ENCODE results near the gene PSMA6.
"Not testable (repeated sequence)": the region's sequence is repeated elsewhere in the genome, so short reads cannot be mapped to it uniquely, and the experiment has no call there.

PSMA6 gene

DNA sequence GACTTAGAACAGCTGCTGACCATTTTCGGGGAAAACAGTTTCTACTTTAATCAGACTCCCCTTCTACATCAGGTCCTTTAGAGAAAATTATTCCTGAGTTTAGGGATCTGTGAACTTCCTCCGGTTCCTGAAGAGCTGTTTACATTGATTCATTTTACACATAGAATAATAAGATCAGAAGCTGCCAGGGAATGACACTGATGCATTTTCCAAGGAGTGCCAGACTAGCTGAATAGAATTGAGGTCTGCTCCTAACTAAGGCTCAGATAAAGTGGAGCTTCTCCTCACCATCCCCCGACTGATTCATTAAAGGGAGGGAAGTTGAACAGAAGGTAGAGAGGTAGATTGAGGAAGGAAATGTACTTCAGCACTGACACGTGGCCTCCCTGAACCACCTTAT, 41.9 kb upstream of the PSMA6 start:
- POLR2A ChIA-PET, result no interaction called here
- no peaks in the 10 kb centered on the region for H3K36me3 ChIP-seq (ENCODE audit: control insufficient read depth in 2 of 2, insufficient read depth in 1 of 2, low read length in 2 of 2)
- CTCF ChIA-PET, result interaction anchor here (0.6 to 1.2 kb wide), 2 partner anchors 42 to 109 kb away, joined by 3 to 4 read pairs; partner anchors contain the start of gene PSMA6
- no peak overlapping the region for H3K27ac ChIP-seq (ENCODE audit: extremely low read depth, low read depth, low read length)
- H3K4me1 ChIP-seq (ENCODE audit: control insufficient read depth, insufficient read depth, low read length), result no peaks in the 10 kb centered on the region
- H3K4me3 ChIP-seq (ENCODE audit: low read depth, low read length), result no peak overlapping the region
- TF ChIP-seq YY1 (tag by site-specific recombination; IDR thresholded peaks at IDR 0.05), result no peak
- TF ChIP-seq ZNF146 (tag by site-specific recombination; IDR thresholded peaks at IDR 0.05), result no peak
- no peak for TF ChIP-seq ZNF354C (tag by site-specific recombination; IDR thresholded peaks at IDR 0.05; ENCODE audit: borderline replicate concordance, low read depth)
- TF ChIP-seq KLF16 (tag by site-specific recombination; IDR thresholded peaks at IDR 0.05), result no peak
- TF ChIP-seq WT1 (tag by site-specific recombination; IDR thresholded peaks at IDR 0.05), result no peak
- TF ChIP-seq, protein P1, sequence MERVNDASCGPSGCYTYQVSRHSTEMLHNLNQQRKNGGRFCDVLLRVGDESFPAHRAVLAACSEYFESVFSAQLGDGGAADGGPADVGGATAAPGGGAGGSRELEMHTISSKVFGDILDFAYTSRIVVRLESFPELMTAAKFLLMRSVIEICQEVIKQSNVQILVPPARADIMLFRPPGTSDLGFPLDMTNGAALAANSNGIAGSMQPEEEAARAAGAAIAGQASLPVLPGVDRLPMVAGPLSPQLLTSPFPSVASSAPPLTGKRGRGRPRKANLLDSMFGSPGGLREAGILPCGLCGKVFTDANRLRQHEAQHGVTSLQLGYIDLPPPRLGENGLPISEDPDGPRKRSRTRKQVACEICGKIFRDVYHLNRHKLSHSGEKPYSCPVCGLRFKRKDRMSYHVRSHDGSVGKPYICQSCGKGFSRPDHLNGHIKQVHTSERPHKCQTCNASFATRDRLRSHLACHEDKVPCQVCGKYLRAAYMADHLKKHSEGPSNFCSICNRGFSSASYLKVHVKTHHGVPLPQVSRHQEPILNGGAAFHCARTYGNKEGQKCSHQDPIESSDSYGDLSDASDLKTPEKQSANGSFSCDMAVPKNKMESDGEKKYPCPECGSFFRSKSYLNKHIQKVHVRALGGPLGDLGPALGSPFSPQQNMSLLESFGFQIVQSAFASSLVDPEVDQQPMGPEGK (tag by site-specific recombination; IDR thresholded peaks at IDR 0.05), result no peak
- no peak for TF ChIP-seq ZNF830 (tag by site-specific recombination; IDR thresholded peaks at IDR 0.05; ENCODE audit: low read depth)
- no peak for TF ChIP-seq ZNF558 (tag by site-specific recombination; IDR thresholded peaks at IDR 0.05)
- no peak for TF ChIP-seq BCL11A (tag by site-specific recombination; IDR thresholded peaks at IDR 0.05; ENCODE audit: low read depth)
- no peak for TF ChIP-seq ZFP41 (tag by site-specific recombination; IDR thresholded peaks at IDR 0.05; ENCODE audit: borderline replicate concordance)
- TF ChIP-seq HOXA7 (CRISPR knock-in tag; IDR thresholded peaks at IDR 0.05; ENCODE audit: borderline replicate concordance), result no peak
- TF ChIP-seq, protein P2, sequence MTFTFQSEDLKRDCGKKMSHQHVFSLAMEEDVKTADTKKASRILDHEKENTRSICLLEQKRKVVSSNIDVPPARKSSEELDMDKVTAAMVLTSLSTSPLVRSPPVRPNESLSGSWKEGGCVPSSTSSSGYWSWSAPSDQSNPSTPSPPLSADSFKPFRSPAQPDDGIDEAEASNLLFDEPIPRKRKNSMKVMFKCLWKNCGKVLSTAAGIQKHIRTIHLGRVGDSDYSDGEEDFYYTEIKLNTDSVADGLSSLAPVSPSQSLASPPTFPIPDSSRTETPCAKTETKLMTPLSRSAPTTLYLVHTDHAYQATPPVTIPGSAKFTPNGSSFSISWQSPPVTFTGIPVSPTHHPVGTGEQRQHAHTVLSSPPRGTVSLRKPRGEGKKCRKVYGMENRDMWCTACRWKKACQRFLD (tag by site-specific recombination; IDR thresholded peaks at IDR 0.05), result no peak
- TF ChIP-seq MZF1 (tag by site-specific recombination; IDR thresholded peaks at IDR 0.05; ENCODE audit: borderline replicate concordance), result no peak
- TF ChIP-seq, protein P3, sequence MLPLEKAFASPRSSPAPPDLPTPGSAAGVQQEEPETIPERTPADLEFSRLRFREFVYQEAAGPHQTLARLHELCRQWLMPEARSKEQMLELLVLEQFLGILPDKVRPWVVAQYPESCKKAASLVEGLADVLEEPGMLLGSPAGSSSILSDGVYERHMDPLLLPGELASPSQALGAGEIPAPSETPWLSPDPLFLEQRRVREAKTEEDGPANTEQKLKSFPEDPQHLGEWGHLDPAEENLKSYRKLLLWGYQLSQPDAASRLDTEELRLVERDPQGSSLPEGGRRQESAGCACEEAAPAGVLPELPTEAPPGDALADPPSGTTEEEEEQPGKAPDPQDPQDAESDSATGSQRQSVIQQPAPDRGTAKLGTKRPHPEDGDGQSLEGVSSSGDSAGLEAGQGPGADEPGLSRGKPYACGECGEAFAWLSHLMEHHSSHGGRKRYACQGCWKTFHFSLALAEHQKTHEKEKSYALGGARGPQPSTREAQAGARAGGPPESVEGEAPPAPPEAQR (tag by site-specific recombination; IDR thresholded peaks at IDR 0.05), result no peak
- no peak for TF ChIP-seq ZNF140 (tag by site-specific recombination; IDR thresholded peaks at IDR 0.05)
- H3K9me3 ChIP-seq (ENCODE audit: control insufficient read depth, insufficient read depth, low read depth, low read length), result no peaks in the 10 kb centered on the region

DNA sequence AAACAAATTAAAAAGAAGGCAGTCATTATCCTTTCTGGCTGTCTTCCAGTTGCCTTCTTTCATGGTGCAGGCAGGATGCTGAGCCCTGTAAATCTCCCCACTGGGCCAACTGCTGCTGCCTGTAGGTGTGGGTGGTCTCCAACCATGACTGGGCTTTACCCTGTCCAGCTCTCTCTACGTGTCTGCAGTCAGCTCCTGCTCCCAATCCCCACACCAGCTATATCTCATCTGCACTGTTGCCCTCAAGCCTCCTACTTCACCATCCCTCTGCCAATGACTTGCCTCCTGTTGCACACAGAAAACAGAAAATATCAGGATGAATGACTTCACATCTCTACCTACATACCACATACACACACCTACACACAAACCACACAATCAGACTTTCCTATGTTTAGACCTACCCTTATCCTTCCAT, 39.7 kb upstream of the PSMA6 start:
- ChIA-PET CTCF (no interaction called here), POLR2A (no interaction called here)
- Histone ChIP-seq H3K4me3 (ENCODE audit: low read depth, low read length) (no peak overlapping the region), H3K27ac (ENCODE audit: extremely low read depth, low read depth, low read length) (no peak overlapping the region), H3K36me3 (ENCODE audit: control insufficient read depth in 2 of 2, insufficient read depth in 1 of 2, low read length in 2 of 2) (no peaks in the 10 kb centered on the region; a peak in 1 of 3 replicates), H3K9me3 (ENCODE audit: control insufficient read depth, insufficient read depth, low read depth, low read length) (no peaks in the 10 kb centered on the region), H3K4me1 (ENCODE audit: control insufficient read depth, insufficient read depth, low read length) (no peaks in the 10 kb centered on the region)
- TF ChIP-seq SCRT2 (tag by site-specific recombination; IDR thresholded peaks at IDR 0.05) (0 out of 2 replicates have a peak, but pooled peaks have one; percentile 18), EGR2 (tag by site-specific recombination; IDR thresholded peaks at IDR 0.05; ENCODE audit: low read depth) (peak; percentile 95), ZFHX2 (tag by site-specific recombination; conservative IDR thresholded peaks at IDR 0.05) (peak; percentile 92), ZNF792 (tag by site-specific recombination; IDR thresholded peaks at IDR 0.05) (no peak)

DNA sequence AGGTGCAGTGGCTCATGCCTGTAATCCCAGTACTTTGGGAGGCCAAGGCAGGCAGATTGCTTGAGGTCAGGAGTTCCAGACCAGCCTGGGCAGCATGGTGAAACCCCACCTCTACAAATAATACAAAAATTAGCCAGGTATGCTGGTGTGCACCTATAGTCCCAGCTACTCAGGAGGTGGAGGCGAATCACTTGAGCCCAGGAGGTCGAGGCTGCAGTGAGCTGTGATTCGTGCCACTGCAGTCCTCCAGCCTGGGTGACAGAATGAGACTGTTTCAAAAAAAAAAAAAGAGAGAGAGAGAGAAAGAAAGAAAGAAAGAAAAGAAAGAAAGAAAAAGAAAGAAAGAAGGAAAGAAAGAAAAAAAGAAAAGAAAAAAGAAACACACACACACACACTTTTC, 39.1 kb upstream of the PSMA6 start:
- H3K36me3 ChIP-seq (ENCODE audit: control insufficient read depth in 2 of 2, insufficient read depth in 1 of 2, low read length in 2 of 2); H3K9me3 ChIP-seq (ENCODE audit: control insufficient read depth, insufficient read depth, low read depth, low read length); H3K27ac ChIP-seq (ENCODE audit: extremely low read depth, low read depth, low read length); CTCF ChIA-PET; H3K4me3 ChIP-seq (ENCODE audit: low read depth, low read length); POLR2A ChIA-PET; H3K4me1 ChIP-seq (ENCODE audit: control insufficient read depth, insufficient read depth, low read length): not testable (repeated sequence)
